Measurements from ENCODE around the gene RERE.

The RERE gene

GRCh38 chr1:8525558-8526275 lies 291.7 kb downstream of the RERE start:
- Histone ChIP-seq H3K4me1 (ENCODE audit: control insufficient read depth, insufficient read depth, low read length) (peaks cover 6% of the 10 kb centered on the region), H3K36me3 (ENCODE audit: control insufficient read depth in 2 of 2, insufficient read depth in 2 of 2, low read length in 2 of 2) (no peaks in the 10 kb centered on the region), H3K4me3 (ENCODE audit: low read length in 2 of 2) (peak overlapping the region; percentile 81 to 86), H3K9ac (ENCODE audit: low read length in 2 of 2) (peak overlapping the region; percentile 78 to 84), H3K27ac (ENCODE audit: low read length) (peak overlapping the region; percentile 84), H3K27me3 (ENCODE audit: control insufficient read depth in 1 of 2, insufficient read depth in 2 of 2, low read length in 2 of 2) (no peaks in the 10 kb centered on the region), H3K9me3 (ENCODE audit: control insufficient read depth in 2 of 2, low read length in 2 of 2) (no peaks in the 10 kb centered on the region)

- Histone ChIP-seq H3K4me1 (ENCODE audit: control insufficient read depth, insufficient read depth, low read length) (peaks cover 6% of the 10 kb centered on the region), H3K4me3 (ENCODE audit: low read length in 2 of 2) (peak overlapping the region; percentile 81 to 86)
Observed at GRCh38 chr1:8525216-8525557, 292.3 kb downstream of the RERE start.

GRCh38 chr1:8524627-8525157 lies 292.7 kb downstream of the RERE start:
- peak overlapping the region in 1 of 2 donors; percentile 78 for H3K9ac ChIP-seq (ENCODE audit: low read length in 2 of 2)
- H3K36me3 ChIP-seq (ENCODE audit: control insufficient read depth in 2 of 2, insufficient read depth in 2 of 2, low read length in 2 of 2): no peaks in the 10 kb centered on the region
- H3K4me1 ChIP-seq (ENCODE audit: control insufficient read depth, insufficient read depth, low read length): peaks cover 6% of the 10 kb centered on the region
- H3K27ac ChIP-seq (ENCODE audit: low read length): no peak overlapping the region
- H3K27me3 ChIP-seq (ENCODE audit: control insufficient read depth in 1 of 2, insufficient read depth in 2 of 2, low read length in 2 of 2): no peaks in the 10 kb centered on the region
- no peaks in the 10 kb centered on the region for H3K9me3 ChIP-seq (ENCODE audit: control insufficient read depth in 2 of 2, low read length in 2 of 2)
- H3K4me3 ChIP-seq (ENCODE audit: low read length in 2 of 2): peak overlapping the region; percentile 81 to 86

More at GRCh38 chr1:8525216-8525557, 292.3 kb downstream of the RERE start:
- H3K27ac ChIP-seq (ENCODE audit: low read length): peak overlapping the region; percentile 84
- no peaks in the 10 kb centered on the region for H3K9me3 ChIP-seq (ENCODE audit: control insufficient read depth in 2 of 2, low read length in 2 of 2)
- H3K9ac ChIP-seq (ENCODE audit: low read length in 2 of 2): peak overlapping the region; percentile 78 to 84
- H3K27me3 ChIP-seq (ENCODE audit: control insufficient read depth in 1 of 2, insufficient read depth in 2 of 2, low read length in 2 of 2): no peaks in the 10 kb centered on the region
- no peaks in the 10 kb centered on the region for H3K36me3 ChIP-seq (ENCODE audit: control insufficient read depth in 2 of 2, insufficient read depth in 2 of 2, low read length in 2 of 2)

GRCh38 chr1:8523666-8524206 lies 293.7 kb downstream of the RERE start:
- no peaks in the 10 kb centered on the region for H3K9me3 ChIP-seq (ENCODE audit: control insufficient read depth in 2 of 2, low read length in 2 of 2)
- H3K9ac ChIP-seq (ENCODE audit: low read length in 2 of 2): no peak overlapping the region
- H3K27ac ChIP-seq (ENCODE audit: low read length): no peak overlapping the region
- H3K4me3 ChIP-seq (ENCODE audit: low read length in 2 of 2): no peak overlapping the region
- H3K36me3 ChIP-seq (ENCODE audit: control insufficient read depth in 2 of 2, insufficient read depth in 2 of 2, low read length in 2 of 2): no peaks in the 10 kb centered on the region
- no peaks in the 10 kb centered on the region for H3K27me3 ChIP-seq (ENCODE audit: control insufficient read depth in 1 of 2, insufficient read depth in 2 of 2, low read length in 2 of 2)
- H3K4me1 ChIP-seq (ENCODE audit: control insufficient read depth, insufficient read depth, low read length): peaks cover 6% of the 10 kb centered on the region

- no peak overlapping the region for H3K9ac ChIP-seq (ENCODE audit: low read length in 2 of 2)
- H3K27ac ChIP-seq (ENCODE audit: low read length): no peak overlapping the region
- no peaks in the 10 kb centered on the region for H3K27me3 ChIP-seq (ENCODE audit: control insufficient read depth in 1 of 2, insufficient read depth in 2 of 2, low read length in 2 of 2)
- peaks cover 8% of the 10 kb centered on the region for H3K4me1 ChIP-seq (ENCODE audit: control insufficient read depth, insufficient read depth, low read length)
- no peaks in the 10 kb centered on the region for H3K9me3 ChIP-seq (ENCODE audit: control insufficient read depth in 2 of 2, low read length in 2 of 2)
- no peak overlapping the region for H3K4me3 ChIP-seq (ENCODE audit: low read length in 2 of 2)
- H3K36me3 ChIP-seq (ENCODE audit: control insufficient read depth in 2 of 2, insufficient read depth in 2 of 2, low read length in 2 of 2): no peaks in the 10 kb centered on the region
Observed at GRCh38 chr1:8520483-8520966, 296.9 kb downstream of the RERE start.

- H3K27me3 ChIP-seq (ENCODE audit: control insufficient read depth in 1 of 2, insufficient read depth in 2 of 2, low read length in 2 of 2): no peaks in the 10 kb centered on the region
- H3K9ac ChIP-seq (ENCODE audit: low read length in 2 of 2): no peak overlapping the region
- no peaks in the 10 kb centered on the region for H3K36me3 ChIP-seq (ENCODE audit: control insufficient read depth in 2 of 2, insufficient read depth in 2 of 2, low read length in 2 of 2)
- no peak overlapping the region for H3K4me3 ChIP-seq (ENCODE audit: low read length in 2 of 2)
- H3K9me3 ChIP-seq (ENCODE audit: control insufficient read depth in 2 of 2, low read length in 2 of 2): no peaks in the 10 kb centered on the region
- no peak overlapping the region for H3K27ac ChIP-seq (ENCODE audit: low read length)
- H3K4me1 ChIP-seq (ENCODE audit: control insufficient read depth, insufficient read depth, low read length): peaks cover 2% of the 10 kb centered on the region
Observed at GRCh38 chr1:8519167-8519566, 298.3 kb downstream of the RERE start.

GRCh38 chr1:8518490-8518801 lies 299.0 kb downstream of the RERE start:
- Histone ChIP-seq H3K4me3 (ENCODE audit: low read length in 2 of 2) (no peak overlapping the region), H3K27ac (ENCODE audit: low read length) (peak overlapping the region; percentile 49), H3K9me3 (ENCODE audit: control insufficient read depth in 2 of 2, low read length in 2 of 2) (no peaks in the 10 kb centered on the region), H3K36me3 (ENCODE audit: control insufficient read depth in 2 of 2, insufficient read depth in 2 of 2, low read length in 2 of 2) (no peaks in the 10 kb centered on the region), H3K27me3 (ENCODE audit: control insufficient read depth in 1 of 2, insufficient read depth in 2 of 2, low read length in 2 of 2) (no peaks in the 10 kb centered on the region), H3K4me1 (ENCODE audit: control insufficient read depth, insufficient read depth, low read length) (peaks cover 2% of the 10 kb centered on the region), H3K9ac (ENCODE audit: low read length in 2 of 2) (no peak overlapping the region)

- Histone ChIP-seq H3K27me3 (ENCODE audit: control insufficient read depth in 1 of 2, insufficient read depth in 2 of 2, low read length in 2 of 2) (no peaks in the 10 kb centered on the region), H3K4me1 (ENCODE audit: control insufficient read depth, insufficient read depth, low read length) (peaks cover 2% of the 10 kb centered on the region), H3K36me3 (ENCODE audit: control insufficient read depth in 2 of 2, insufficient read depth in 2 of 2, low read length in 2 of 2) (no peaks in the 10 kb centered on the region), H3K9ac (ENCODE audit: low read length in 2 of 2) (no peak overlapping the region), H3K27ac (ENCODE audit: low read length) (peak overlapping the region; percentile 49), H3K4me3 (ENCODE audit: low read length in 2 of 2) (no peak overlapping the region), H3K9me3 (ENCODE audit: control insufficient read depth in 2 of 2, low read length in 2 of 2) (no peaks in the 10 kb centered on the region)
Observed at GRCh38 chr1:8517661-8518489, 299.6 kb downstream of the RERE start.

GRCh38 chr1:8516793-8517556 lies 300.5 kb downstream of the RERE start:
- peaks cover 2% of the 10 kb centered on the region for H3K4me1 ChIP-seq (ENCODE audit: control insufficient read depth, insufficient read depth, low read length)
- no peak overlapping the region for H3K27ac ChIP-seq (ENCODE audit: low read length)
- no peaks in the 10 kb centered on the region for H3K36me3 ChIP-seq (ENCODE audit: control insufficient read depth in 2 of 2, insufficient read depth in 2 of 2, low read length in 2 of 2)
- no peaks in the 10 kb centered on the region for H3K27me3 ChIP-seq (ENCODE audit: control insufficient read depth in 1 of 2, insufficient read depth in 2 of 2, low read length in 2 of 2)
- no peaks in the 10 kb centered on the region for H3K9me3 ChIP-seq (ENCODE audit: control insufficient read depth in 2 of 2, low read length in 2 of 2)
- H3K4me3 ChIP-seq (ENCODE audit: low read length in 2 of 2): no peak overlapping the region
- H3K9ac ChIP-seq (ENCODE audit: low read length in 2 of 2): no peak overlapping the region

GRCh38 chr1:8516278-8516777 lies 301.1 kb downstream of the RERE start:
- no peaks in the 10 kb centered on the region for H3K36me3 ChIP-seq (ENCODE audit: control insufficient read depth in 2 of 2, insufficient read depth in 2 of 2, low read length in 2 of 2)
- no peaks in the 10 kb centered on the region for H3K9me3 ChIP-seq (ENCODE audit: control insufficient read depth in 2 of 2, low read length in 2 of 2)
- H3K27ac ChIP-seq (ENCODE audit: low read length): no peak overlapping the region
- no peaks in the 10 kb centered on the region for H3K27me3 ChIP-seq (ENCODE audit: control insufficient read depth in 1 of 2, insufficient read depth in 2 of 2, low read length in 2 of 2)
- peaks cover 2% of the 10 kb centered on the region for H3K4me1 ChIP-seq (ENCODE audit: control insufficient read depth, insufficient read depth, low read length)
- H3K9ac ChIP-seq (ENCODE audit: low read length in 2 of 2): no peak overlapping the region
- no peak overlapping the region for H3K4me3 ChIP-seq (ENCODE audit: low read length in 2 of 2)

Measured in stomach smooth muscle (tissue), 2 donors.